Activated CD8-positive, alpha-beta T cell treated with anti-CD3 and anti-CD28 coated beads for 36 hours (primary cell): Measurements from ENCODE around the gene LSS. TPM values are rescaled to one million over a fixed set of nuclear protein-coding genes. Genes with fewer than 3 reads are reported as not detected.
"Not testable (repeated sequence)": the region's sequence is repeated elsewhere in the genome, so short reads cannot be mapped to it uniquely, and the experiment has no call there.

Source experiments
- ATAC-seq: fragments of 200-7000 bp; cut with Tn5 transposase; one replicate; pipeline ENCODE4 v1.10.0; 2021; ENCODE audit warnings: mild to moderate bottlenecking, moderate library complexity
- CTCF ChIA-PET: fragments of 350-600 bp; sonication (Branson Sonifier 250); formaldehyde crosslinking; loops from one replicate; lab custom pipeline; 2021; ENCODE audit warnings: antibody characterized with exemption; lab: Charles Lee
- POLR2A ChIA-PET: fragments of 350-600 bp; sonication (Branson Sonifier 250); formaldehyde crosslinking; loops from one replicate; lab custom pipeline; 2021; ENCODE audit warnings: antibody characterized with exemption; lab: Charles Lee
- DNase-seq: peaks from one replicate; pipeline ENCODE4 v3.0.0-alpha.2; 2020
- H3K27ac Mint-ChIP-seq: one replicate; pipeline ENCODE4 v1.8.0; 2021; ENCODE audit warnings: mild to moderate bottlenecking, mixed read lengths
- H3K27me3 Mint-ChIP-seq: one replicate; pipeline ENCODE4 v1.8.0; 2021; ENCODE audit warnings: mixed read lengths
- H3K36me3 Mint-ChIP-seq: one replicate; pipeline ENCODE4 v1.8.0; 2021; ENCODE audit warnings: low read depth, mixed read lengths
- H3K4me1 Mint-ChIP-seq: one replicate; pipeline ENCODE4 v1.8.0; 2021; ENCODE audit warnings: low read depth, mixed read lengths
- H3K4me3 Mint-ChIP-seq: one replicate; pipeline ENCODE4 v1.8.0; 2021; ENCODE audit warnings: mild to moderate bottlenecking, moderate library complexity, mixed read lengths
- H3K9me3 Mint-ChIP-seq: one replicate; pipeline ENCODE4 v1.8.0; 2021; ENCODE audit warnings: mixed read lengths
- intact Hi-C: fragments of 100-400 bp; cut with micrococcal nuclease; formaldehyde crosslinking; loops from one replicate; pipeline ENCODE4 v1.10.0; 2022
- total RNA-seq, 2 experiments: library from RNA; stranded (reverse); gene quantifications; one replicate each; pipeline ENCODE4 v1.2.3, GENCODE V29; 2021
- TF ChIP-seq, protein P1 (sequence below): fragments of 200-600 bp; IDR thresholded peaks from one replicate; pipeline ENCODE4 v1.8.0; 2022; ENCODE audit warnings: antibody characterized with exemption, mild to moderate bottlenecking

Gene LSS
- total RNA-seq, 2 experiments from 2014 or later, result 20.3 to 20.4 TPM

- ChIA-PET POLR2A (no interaction called here), CTCF (no interaction called here)
- ATAC-seq (no peak), DNase-seq (no peak)
- Mint-ChIP-seq H3K9me3 (no peaks in the 10 kb centered on the region), H3K36me3 (peaks cover under 1% of the 10 kb centered on the region), H3K4me1 (no peaks in the 10 kb centered on the region), H3K27me3 (no peaks in the 10 kb centered on the region), H3K4me3 (no peak overlapping the region), H3K27ac (no peak overlapping the region)
- intact Hi-C loops, result no loop called here
- TF ChIP-seq, protein P1, sequence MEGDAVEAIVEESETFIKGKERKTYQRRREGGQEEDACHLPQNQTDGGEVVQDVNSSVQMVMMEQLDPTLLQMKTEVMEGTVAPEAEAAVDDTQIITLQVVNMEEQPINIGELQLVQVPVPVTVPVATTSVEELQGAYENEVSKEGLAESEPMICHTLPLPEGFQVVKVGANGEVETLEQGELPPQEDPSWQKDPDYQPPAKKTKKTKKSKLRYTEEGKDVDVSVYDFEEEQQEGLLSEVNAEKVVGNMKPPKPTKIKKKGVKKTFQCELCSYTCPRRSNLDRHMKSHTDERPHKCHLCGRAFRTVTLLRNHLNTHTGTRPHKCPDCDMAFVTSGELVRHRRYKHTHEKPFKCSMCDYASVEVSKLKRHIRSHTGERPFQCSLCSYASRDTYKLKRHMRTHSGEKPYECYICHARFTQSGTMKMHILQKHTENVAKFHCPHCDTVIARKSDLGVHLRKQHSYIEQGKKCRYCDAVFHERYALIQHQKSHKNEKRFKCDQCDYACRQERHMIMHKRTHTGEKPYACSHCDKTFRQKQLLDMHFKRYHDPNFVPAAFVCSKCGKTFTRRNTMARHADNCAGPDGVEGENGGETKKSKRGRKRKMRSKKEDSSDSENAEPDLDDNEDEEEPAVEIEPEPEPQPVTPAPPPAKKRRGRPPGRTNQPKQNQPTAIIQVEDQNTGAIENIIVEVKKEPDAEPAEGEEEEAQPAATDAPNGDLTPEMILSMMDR, result no peak
Observed at GRCh38 chr21:46205166-46205565, 23.4 kb downstream of the LSS start.

DNA sequence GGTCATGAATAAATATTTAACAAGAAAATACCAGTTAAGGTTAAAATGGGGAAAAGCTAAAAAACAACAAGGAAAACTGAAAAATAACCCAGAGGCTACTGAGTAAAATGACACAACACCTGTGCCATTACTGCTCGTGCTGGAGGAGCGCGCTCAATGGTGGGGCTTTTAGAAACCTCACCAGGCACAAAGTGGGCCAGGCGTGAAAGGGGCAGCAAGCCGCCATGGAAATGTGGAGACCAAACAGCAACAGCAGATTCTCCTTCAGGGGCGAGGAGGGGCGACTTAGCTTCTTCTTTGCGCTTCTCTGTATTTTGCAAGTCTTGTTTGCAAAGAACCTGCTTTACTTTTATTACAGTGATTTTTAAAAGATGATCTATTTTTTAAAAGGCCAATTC, 25.4 kb downstream of the LSS start:
- H3K27ac Mint-ChIP-seq, result peak overlapping the region; percentile 18
- POLR2A ChIA-PET, result interaction anchor here (0.7 kb wide), 1 partner anchor 12 kb away, joined by 3 read pairs; no protein-coding TSS in a partner anchor

DNA sequence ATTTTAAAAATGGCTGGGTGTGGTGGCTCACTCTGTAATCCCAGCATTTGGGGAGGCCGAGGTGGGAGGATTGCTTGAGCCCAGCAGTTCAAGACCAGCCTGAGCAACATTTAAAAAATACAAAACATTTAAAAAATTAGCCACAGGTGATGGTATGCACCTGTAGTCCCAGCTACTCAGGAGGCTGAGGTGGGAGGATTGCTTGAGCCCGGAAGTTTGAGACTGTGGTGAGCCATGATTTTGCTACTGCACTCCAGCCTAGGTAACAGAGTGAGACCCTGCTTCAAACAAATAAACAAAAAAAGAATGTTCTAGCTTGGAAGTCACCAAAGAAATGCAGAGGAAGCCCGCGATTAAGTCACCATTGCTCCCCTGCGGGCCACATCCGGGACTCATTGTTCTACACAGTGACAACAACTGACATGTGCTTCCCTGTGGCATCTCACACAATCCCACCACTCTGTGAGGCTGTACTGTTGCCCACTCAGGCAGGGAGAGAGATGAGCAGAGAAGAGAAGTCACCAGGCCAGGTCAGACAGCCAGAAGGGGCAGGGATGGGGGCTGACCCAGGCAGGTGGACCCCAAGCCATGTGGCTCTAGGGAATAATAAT, 25.9 kb downstream of the LSS start:
- intact Hi-C loops, result no loop called here
- ChIA-PET CTCF (no interaction called here), POLR2A (interaction anchor here (0.7 kb wide), 1 partner anchor 13 kb away, joined by 3 read pairs; no protein-coding TSS in a partner anchor)
- TF ChIP-seq, protein P1, result no peak
- Mint-ChIP-seq H3K4me3 (no peak overlapping the region), H3K9me3 (no peaks in the 10 kb centered on the region), H3K4me1 (no peaks in the 10 kb centered on the region), H3K36me3 (peaks cover 15% of the 10 kb centered on the region), H3K27me3 (no peaks in the 10 kb centered on the region), H3K27ac (peak overlapping the region; percentile 18)
- DNase-seq (no peak), ATAC-seq (no peak)

More for the DNA sequence above, 25.4 kb downstream of the LSS start:
- intact Hi-C loops, result no loop called here
- Mint-ChIP-seq H3K36me3 (peaks cover 15% of the 10 kb centered on the region), H3K9me3 (no peaks in the 10 kb centered on the region), H3K4me1 (no peaks in the 10 kb centered on the region), H3K27me3 (no peaks in the 10 kb centered on the region), H3K4me3 (no peak overlapping the region)
- TF ChIP-seq, protein P1, result no peak
- CTCF ChIA-PET, result no interaction called here
- DNase-seq (no peak), ATAC-seq (no peak)

DNA sequence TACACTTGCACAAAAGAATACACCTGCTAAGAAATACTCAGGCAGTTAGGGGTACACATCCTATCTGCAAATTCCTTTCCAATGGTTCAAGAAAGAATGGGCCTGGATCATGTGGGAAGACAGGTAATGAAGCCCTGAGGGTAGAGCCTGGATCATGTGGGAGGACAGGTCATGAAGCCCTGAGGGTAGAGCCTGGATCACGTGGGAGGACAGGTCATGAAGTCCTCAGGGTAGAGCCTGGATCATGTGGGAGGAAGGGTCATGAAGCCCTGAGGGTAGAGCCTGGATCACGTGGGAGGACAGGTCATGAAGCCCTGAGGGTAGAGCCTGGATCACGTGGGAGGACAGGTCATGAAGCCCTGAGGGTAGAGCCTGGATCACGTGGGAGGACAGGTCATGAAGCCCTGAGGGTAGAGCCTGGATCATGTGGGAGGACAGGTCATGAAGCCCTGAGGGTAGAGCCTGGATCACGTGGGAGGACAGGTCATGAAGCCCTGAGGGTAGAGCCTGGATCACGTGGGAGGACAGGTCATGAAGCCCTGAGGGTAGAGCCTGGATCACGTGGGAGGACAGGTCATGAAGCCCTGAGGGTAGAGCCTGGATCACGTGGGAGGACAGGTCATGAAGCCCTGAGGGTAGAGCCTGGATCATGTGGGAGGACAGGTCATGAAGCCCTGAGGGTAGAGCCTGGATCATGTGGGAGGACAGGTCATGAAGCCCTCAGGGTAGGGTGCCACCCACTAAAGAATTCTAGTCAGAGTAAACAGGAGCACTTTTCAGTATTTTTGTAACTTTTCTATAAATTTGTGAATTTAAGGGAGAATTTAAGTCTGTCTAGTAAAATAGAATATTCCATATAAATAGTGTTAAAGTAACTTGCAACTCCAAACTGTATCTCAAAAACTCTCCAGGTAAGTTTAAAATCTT, 27.4 kb downstream of the LSS start:
- CTCF ChIA-PET, result interaction anchor here (0.9 kb wide), 1 partner anchor 57 kb away, joined by 3 read pairs; no protein-coding TSS in a partner anchor
- H3K4me1 Mint-ChIP-seq, H3K4me3 Mint-ChIP-seq, DNase-seq, POLR2A ChIA-PET, intact Hi-C loops, H3K27me3 Mint-ChIP-seq, H3K9me3 Mint-ChIP-seq, ATAC-seq, H3K27ac Mint-ChIP-seq: not testable (repeated sequence)
- H3K36me3 Mint-ChIP-seq, result peaks cover 15% of the 10 kb centered on the region

- no peak for DNase-seq
- TF ChIP-seq, protein P1, result no peak
- ChIA-PET CTCF (interaction anchor here (0.9 to 2.3 kb wide), 3 partner anchors 9 to 56 kb away, joined by 3 to 7 read pairs (median 3); no protein-coding TSS in a partner anchor), POLR2A (no interaction called here)
- H3K36me3 Mint-ChIP-seq, result peaks cover 15% of the 10 kb centered on the region
- no peaks in the 10 kb centered on the region for H3K4me1 Mint-ChIP-seq
- no peaks in the 10 kb centered on the region for H3K9me3 Mint-ChIP-seq
- no peaks in the 10 kb centered on the region for H3K27me3 Mint-ChIP-seq
- no peak overlapping the region for H3K27ac Mint-ChIP-seq
- no peak for ATAC-seq
- H3K4me3 Mint-ChIP-seq, result no peak overlapping the region
- intact Hi-C loops, result no loop called here
Observed at GRCh38 chr21:46199436-46200373, 28.9 kb downstream of the LSS start.
